SH-SY5Y (cell line): Measurements from ENCODE around the gene PPDPF.

Source experiments
- GATA2 ChIP-seq: IDR thresholded peaks from 2 replicates; pipeline ENCODE4 v1.6.1; 2011; ENCODE audit warnings: mild to moderate bottlenecking, low read depth, low read length
- GATA3 ChIP-seq: IDR thresholded peaks from 2 replicates; pipeline ENCODE4 v1.6.1; 2011; ENCODE audit warnings: low read depth, mild to moderate bottlenecking, low read length, moderate library complexity

DNA sequence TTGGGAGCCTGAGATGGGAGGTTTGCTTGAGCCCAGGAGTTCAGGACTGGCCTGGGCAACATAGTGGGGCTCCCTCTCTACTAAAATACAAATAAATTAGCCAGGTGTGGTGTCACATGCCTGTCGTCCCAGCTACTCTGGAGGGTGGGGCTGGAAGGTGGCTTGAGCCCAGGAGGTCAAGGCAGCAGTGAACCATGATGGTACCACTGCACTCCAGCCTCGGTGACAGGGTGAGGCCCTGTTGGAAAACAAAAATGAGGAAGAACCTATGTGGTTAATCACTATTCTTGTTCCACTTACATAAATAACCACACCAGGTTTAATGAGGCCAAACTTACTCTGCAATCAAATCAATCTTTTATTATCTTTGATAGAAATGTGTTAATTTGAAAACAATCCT, 5.4 kb downstream of the PPDPF start:
- TF ChIP-seq GATA3 (no peak), GATA2 (no peak)
